H1 (cell line): ENCODE measurements around the gene RHD. TPM values are rescaled to one million over a fixed set of nuclear protein-coding genes. Genes with fewer than 3 reads are reported as not detected.
"Not testable (repeated sequence)": the region's sequence is repeated elsewhere in the genome, so short reads cannot be mapped to it uniquely, and the experiment has no call there.

Experiments used
- CTCF ChIA-PET: fragments of 300-600 bp; sonication (Branson Sonifier 250); formaldehyde crosslinking; loops from one replicate; lab custom pipeline; 2021; ENCODE audit not compliant: partially characterized antibody; lab: Charles Lee
- POLR2A ChIA-PET: fragments of 300-600 bp; sonication (Branson Sonifier 250); formaldehyde crosslinking; loops from one replicate; lab custom pipeline; 2021; ENCODE audit warnings: inconsistent platforms; ENCODE audit not compliant: partially characterized antibody; lab: Charles Lee
- DNase-seq, 2 experiments: peaks; one replicate each; pipeline versions ENCODE4 v3.0.0 to v3.0.0-alpha.2; 2010 to 2022; ENCODE audit warnings: low spot score in 2 of 2, low read depth in 1 of 2, mixed read lengths in 1 of 2
- FAIRE-seq: peaks from 2 replicates; lab custom pipeline; 2011; peaks lifted over from hg19 to GRCh38; lab: Jason Lieb, UNC
- H2AFZ ChIP-seq: 2 replicates; pipeline ENCODE4 v1.8.1; 2012; ENCODE audit warnings: low read length, inconsistent platforms
- H2AK5ac ChIP-seq: 2 replicates; pipeline ENCODE4 v1.6.1; 2013; ENCODE audit warnings: low read depth, low read length
- H2BK120ac ChIP-seq: replicated peaks from 2 replicates; pipeline ENCODE3; 2013; ENCODE audit warnings: low read depth, low read length, inconsistent platforms
- H2BK12ac ChIP-seq: 2 replicates; pipeline ENCODE4 v1.6.1; 2013; ENCODE audit warnings: low read depth, low read length
- H2BK15ac ChIP-seq: 2 replicates; pipeline ENCODE4 v1.6.1; 2013; ENCODE audit warnings: low read length
- H2BK20ac ChIP-seq: 2 replicates; pipeline ENCODE4 v1.6.1; 2013; ENCODE audit warnings: low read length
- H2BK5ac ChIP-seq: 2 replicates; pipeline ENCODE4 v1.6.1; 2013; ENCODE audit warnings: low read depth, low read length
- H3K14ac ChIP-seq: 2 replicates; pipeline ENCODE4 v1.6.1; 2013; ENCODE audit warnings: inconsistent platforms; ENCODE audit not compliant: insufficient read length
- H3K18ac ChIP-seq: 2 replicates; pipeline ENCODE4 v1.6.1; 2013; ENCODE audit warnings: low read length; ENCODE audit errors: extremely low read depth
- H3K23ac ChIP-seq: 2 replicates; pipeline ENCODE4 v1.6.1; 2013; ENCODE audit warnings: inconsistent platforms; ENCODE audit not compliant: insufficient read length
- H3K23me2 ChIP-seq: 2 replicates; pipeline ENCODE4 v1.6.1; 2013; ENCODE audit warnings: low read depth, low read length
- H3K27ac ChIP-seq: 2 replicates; pipeline ENCODE4 v1.6.1; 2011; ENCODE audit warnings: low read depth, low read length, inconsistent platforms
- H3K27me3 ChIP-seq, 4 experiments: replicated peaks in 1 of 4; 1 replicate in 1 of 4; 2 replicates in 3 of 4; pipeline versions ENCODE4 v1.6.1 to v1.8.1; 2011 to 2013; ENCODE audit warnings: low read length in 3 of 4, mild to moderate bottlenecking in 3 of 4, inconsistent platforms in 2 of 4, mixed read lengths in 2 of 4, moderate library complexity in 1 of 4; ENCODE audit not compliant: control insufficient read depth in 3 of 4, insufficient read depth in 3 of 4; ENCODE audit errors: extremely low read depth in 1 of 4
- H3K36me3 ChIP-seq, 4 experiments: 2 replicates each; pipeline versions ENCODE4 v1.6.1 to v1.8.1; 2011 to 2013; ENCODE audit warnings: mild to moderate bottlenecking in 4 of 4, low read length in 3 of 4, moderate library complexity in 2 of 4, control low read depth in 1 of 4, inconsistent platforms in 1 of 4; ENCODE audit not compliant: insufficient read depth in 4 of 4, control insufficient read depth in 2 of 4
- H3K4ac ChIP-seq: replicated peaks from 2 replicates; pipeline ENCODE3; 2013; ENCODE audit warnings: low read length, low read depth, mixed read lengths, inconsistent platforms; ENCODE audit not compliant: insufficient read length
- H3K4me1 ChIP-seq, 4 experiments: replicated peaks in 1 of 4; 1 replicate in 1 of 4; 2 replicates in 3 of 4; pipeline versions ENCODE4 v1.6.1 to v1.8.1; 2011 to 2013; ENCODE audit warnings: low read length in 3 of 4, inconsistent platforms in 2 of 4, mixed read lengths in 1 of 4; ENCODE audit not compliant: insufficient read depth in 4 of 4, control insufficient read depth in 3 of 4
- H3K4me2 ChIP-seq, 2 experiments: 2 replicates each; pipeline versions ENCODE4 v1.6.1 to v1.8.1; 2011 to 2013; ENCODE audit warnings: low read depth in 2 of 2, low read length in 2 of 2, control low read depth in 1 of 2, inconsistent platforms in 1 of 2, mild to moderate bottlenecking in 1 of 2; ENCODE audit not compliant: insufficient read depth in 1 of 2
- H3K4me3 ChIP-seq, 4 experiments: fragments of 200-600, 300-600 bp in 1 of 4; sonication (generic), shearing (Covaris generic), sonication (Bioruptor Twin) in 1 of 4; 2 replicates each; pipeline versions ENCODE4 v1.5.1 to v1.8.1; 2011 to 2016; ENCODE audit warnings: low read length in 4 of 4, low read depth in 3 of 4, control low read depth in 2 of 4, inconsistent platforms in 2 of 4, mild to moderate bottlenecking in 2 of 4, mixed read lengths in 1 of 4, moderate library complexity in 1 of 4; ENCODE audit not compliant: insufficient read depth in 2 of 4; ENCODE audit errors: extremely low read depth in 1 of 4
- H3K56ac ChIP-seq: replicated peaks from 2 replicates; pipeline ENCODE3; 2013; ENCODE audit warnings: low read depth, mild to moderate bottlenecking, mixed read lengths, low read length, inconsistent platforms; ENCODE audit not compliant: insufficient read length
- H3K79me1 ChIP-seq: 2 replicates; pipeline ENCODE4 v1.6.1; 2013; ENCODE audit warnings: low read depth, low read length, control low read depth
- H3K79me2 ChIP-seq, 2 experiments: 2 replicates each; pipeline versions ENCODE4 v1.6.1 to v1.8.1; 2012 to 2013; ENCODE audit warnings: low read length in 2 of 2, mild to moderate bottlenecking in 2 of 2, inconsistent platforms in 1 of 2; ENCODE audit not compliant: insufficient read depth in 2 of 2, control insufficient read depth in 1 of 2
- H3K9ac ChIP-seq, 4 experiments: replicated peaks in 1 of 4; 1 replicate in 1 of 4; 2 replicates in 3 of 4; pipeline versions ENCODE4 v1.6.1 to v1.8.1; 2011 to 2013; ENCODE audit warnings: low read depth in 3 of 4, low read length in 3 of 4, control low read depth in 2 of 4, mild to moderate bottlenecking in 2 of 4, moderate library complexity in 2 of 4, inconsistent platforms in 1 of 4; ENCODE audit errors: extremely low read depth in 1 of 4
- H3K9me3 ChIP-seq, 2 experiments: 2 replicates each; pipeline versions ENCODE4 v1.6.1 to v1.8.1; 2012 to 2013; ENCODE audit warnings: mild to moderate bottlenecking in 2 of 2, moderate library complexity in 2 of 2, control low read depth in 1 of 2, inconsistent platforms in 1 of 2, low read depth in 1 of 2, low read length in 1 of 2, mixed read lengths in 1 of 2; ENCODE audit not compliant: insufficient read depth in 2 of 2
- H4K20me1 ChIP-seq, 2 experiments: replicated peaks in 1 of 2; 2 replicates each; pipeline versions ENCODE3 to v1.8.1; 2011 to 2013; ENCODE audit warnings: inconsistent platforms in 2 of 2, low read length in 2 of 2, mild to moderate bottlenecking in 1 of 2; ENCODE audit not compliant: insufficient read depth in 2 of 2, control insufficient read depth in 1 of 2
- H4K5ac ChIP-seq: 2 replicates; pipeline ENCODE4 v1.6.1; 2013; ENCODE audit warnings: low read length, low read depth, mixed read lengths, inconsistent platforms; ENCODE audit not compliant: insufficient read length
- H4K8ac ChIP-seq: 2 replicates; pipeline ENCODE4 v1.8.0; 2013; ENCODE audit warnings: mild to moderate bottlenecking, moderate library complexity, low read length, inconsistent platforms; ENCODE audit not compliant: insufficient read depth; ENCODE audit errors: extremely low read depth
- H4K91ac ChIP-seq: replicated peaks from 2 replicates; pipeline ENCODE3; 2013; ENCODE audit warnings: low read length, mixed read lengths, inconsistent platforms; ENCODE audit not compliant: insufficient read length
- KDM4A ChIP-seq: IDR thresholded peaks from one replicate; pipeline ENCODE4 v1.7.1; 2012; ENCODE audit warnings: low read depth, mild to moderate bottlenecking, moderate library complexity, low read length, inconsistent platforms; ENCODE audit not compliant: severe bottlenecking
- WGBS, 2 experiments: shearing (Covaris generic) in 1 of 2; methylation state at CpG; one replicate each; pipeline versions ENCODE4 v1.1.6 to v1.1.7; 2013 to 2015; ENCODE audit warnings: low lambda C conversion rate in 2 of 2, mixed read lengths in 2 of 2, inconsistent platforms in 1 of 2, low coverage in 1 of 2, missing lambda C conversion rate in 1 of 2; ENCODE audit not compliant: insufficient replicate concordance in 2 of 2, insufficient coverage in 1 of 2, insufficient read length in 1 of 2; ENCODE audit errors: extremely low coverage in 1 of 2, missing lambda C conversion rate in 1 of 2; 5-methylcytosine and 5-hydroxymethylcytosine counted together
- polyA plus RNA-seq, 7 experiments: library from polyadenylated mRNA; depleted of rRNA in 3 of 7; stranded (reverse) in 5 of 7; unstranded in 2 of 7; fragments of >200 nt in 5 of 7; fragments of 200-250 nt in 2 of 7; gene quantifications; 1 replicate in 5 of 7; 2 replicates in 1 of 7; 4 replicates in 1 of 7; pipeline versions ENCODE4 v1.2.1 to v1.2.3, GENCODE V29; 2011 to 2013; ENCODE audit warnings: missing spikeins in 2 of 7, mixed read lengths in 2 of 7
- total RNA-seq: library from RNA; stranded (reverse); fragmentation: NEBNext Ultra II Directional; extraction: Animal tissue kit (Norgen Biotek cat#: 25700); gene quantifications from 2 replicates; pipeline ENCODE4 v1.2.1, GENCODE V29; 2021

RHD gene
- total and polyA plus RNA-seq, 2 of the 8 experiments (the other 6 are each of a cell fraction or from before 2014, with no cell fraction given) = 0.21 TPM; not detected in 1

- H2BK5ac ChIP-seq, H3K9me3 ChIP-seq, H3K27me3 ChIP-seq, H4K91ac ChIP-seq, H3K56ac ChIP-seq, H3K4me1 ChIP-seq, H2BK20ac ChIP-seq, H3K14ac ChIP-seq, H2BK120ac ChIP-seq, FAIRE-seq, H3K36me3 ChIP-seq, H3K18ac ChIP-seq, H3K23me2 ChIP-seq, H4K8ac ChIP-seq, H4K20me1 ChIP-seq, H3K4ac ChIP-seq, DNase-seq, H3K23ac ChIP-seq, CTCF ChIA-PET, H3K27ac ChIP-seq, H2AK5ac ChIP-seq, H3K9ac ChIP-seq, H2BK15ac ChIP-seq, H4K5ac ChIP-seq, H2BK12ac ChIP-seq, H3K79me1 ChIP-seq, H3K79me2 ChIP-seq: not testable (repeated sequence)
- peak; percentile 32 for TF ChIP-seq KDM4A
- Histone ChIP-seq H3K4me3 (peak overlapping the region in 2 of 4 experiments; percentile 56 to 59; a peak in 4 of 8 replicates), H2AFZ (peak overlapping the region; percentile 82; the same call in 1 of the 2 replicates), H3K4me2 (peak overlapping the region; percentile 73 to 85)
- 78% methylated on average over 14 of the region's 14 CpGs; no CpG with 5 or more reads in 1 of the 2 experiments for WGBS, 2 experiments
- POLR2A ChIA-PET = interaction anchor here (1.0 kb wide), 1 partner anchor 19 kb away, joined by 3 read pairs; no protein-coding TSS in a partner anchor
Observed at GRCh38 chr1:25268143-25268760, 4.1 kb upstream of the RHD start.
